GM18526 (cell line): ENCODE measurements around the gene KRT5.

Source experiments
- POLR2A ChIP-seq: IDR thresholded peaks from 3 replicates; pipeline ENCODE4 v1.6.1; 2011; ENCODE audit not compliant: insufficient read length; ENCODE audit errors: extremely low read depth

KRT5 gene

GRCh38 chr12:52494518-52494917, 25.7 kb downstream of the KRT5 start:
- no peak for TF ChIP-seq POLR2A

GRCh38 chr12:52494100-52494499, 26.1 kb downstream of the KRT5 start:
- TF ChIP-seq POLR2A: no peak

- no peak for TF ChIP-seq POLR2A
These were observed 27.0 kb downstream of the KRT5 start, which contains the start of gene KRT6A for GRCh38 chr12:52493172-52493571. Gene KRT6A (minus strand): TSS chr12:52493257. CDS start chr12:52493188, 69 bp downstream.

- no peak for TF ChIP-seq POLR2A
These were observed 31.5 kb downstream of the KRT5 start for GRCh38 chr12:52488736-52489135.

GRCh38 chr12:52487211-52487610, 33.0 kb downstream of the KRT5 start:
- no peak for TF ChIP-seq POLR2A

- TF ChIP-seq POLR2A: no peak
These were observed 33.8 kb downstream of the KRT5 start for GRCh38 chr12:52486166-52487105.

- TF ChIP-seq POLR2A: no peak
These were observed 40.1 kb downstream of the KRT5 start for GRCh38 chr12:52480073-52480472.

GRCh38 chr12:52477651-52478050, 42.5 kb downstream of the KRT5 start:
- no peak for TF ChIP-seq POLR2A

GRCh38 chr12:52474212-52474611, 46.0 kb downstream of the KRT5 start:
- TF ChIP-seq POLR2A: no peak

- no peak for TF ChIP-seq POLR2A
These were observed 46.4 kb downstream of the KRT5 start, which contains the start of gene KRT6C for GRCh38 chr12:52473768-52474167. Gene KRT6C (minus strand): TSS chr12:52473805. CDS start chr12:52473737, 68 bp downstream.

- no peak for TF ChIP-seq POLR2A
These were observed 50.3 kb downstream of the KRT5 start for GRCh38 chr12:52469853-52470252.

GRCh38 chr12:52464897-52465296, 55.3 kb downstream of the KRT5 start:
- TF ChIP-seq POLR2A: no peak
